K562 (cell line): ENCODE results near the gene EPHA4. TPM values are rescaled to one million over a fixed set of nuclear protein-coding genes. Genes with fewer than 3 reads are reported as not detected.

Experiments
- ATAC-seq: fragments of 200-7000 bp; cut with Tn5 transposase; 3 replicates; pipeline ENCODE4 v1.9.1; 2020; ENCODE audit warnings: moderate library complexity
- BruUV-seq: library from RNA; stranded (reverse); fragments of 400-500 nt; replicated peaks from 2 replicates; lab custom pipeline; 2021; lab: Mats Ljungman, UMichigan
- CTCF ChIA-PET: fragments of 300-600 bp; formaldehyde crosslinking; extraction: SDS; loops from one replicate; lab custom pipeline; 2021; ENCODE audit warnings: low intra/inter-chr PET ratio; lab: Yijun Ruan, JAX
- POLR2A ChIA-PET: fragments of 300-600, 350-650 bp; sonication (Branson Sonifier 250); formaldehyde crosslinking; extraction: SDS; loops from one replicate; lab custom pipeline; 2021; ENCODE audit warnings: antibody characterized with exemption, inconsistent platforms; lab: Yijun Ruan, JAX
- DNase-seq, 4 experiments: peaks; one replicate each; pipeline versions ENCODE4 v3.0.0 to v3.0.0-alpha.2; 2011 to 2018; ENCODE audit warnings: low spot score in 3 of 4, mixed read lengths in 3 of 4; ENCODE audit errors: extremely low read depth in 1 of 4
- FAIRE-seq: peaks from 2 replicates; lab custom pipeline; 2011; peaks lifted over from hg19 to GRCh38; lab: Jason Lieb, UNC
- H2AFZ ChIP-seq: 2 replicates; pipeline ENCODE4 v1.6.0; 2011; ENCODE audit warnings: low read depth, low read length, control low read depth, inconsistent platforms
- H3K27ac ChIP-seq: fragments of 200-600 bp; 3 replicates; pipeline ENCODE4 v1.8.0; 2011; ENCODE audit warnings: low read depth, mild to moderate bottlenecking, control low read depth, inconsistent platforms, low read length, moderate library complexity, mixed read lengths; ENCODE audit errors: extremely low read depth
- H3K27me3 ChIP-seq, 2 experiments: fragments of 300-600 bp in 1 of 2; 2 replicates in 1 of 2; 3 replicates in 1 of 2; pipeline versions ENCODE4 v1.6.0 to v1.8.0; 2011; ENCODE audit warnings: inconsistent platforms in 2 of 2, low read length in 2 of 2, mild to moderate bottlenecking in 1 of 2, mixed read lengths in 1 of 2, moderate library complexity in 1 of 2; ENCODE audit not compliant: control insufficient read depth in 2 of 2, insufficient read depth in 2 of 2
- H3K36me3 ChIP-seq: fragments of 300-600 bp; 3 replicates; pipeline ENCODE4 v1.8.0; 2011; ENCODE audit warnings: mild to moderate bottlenecking, low read length, inconsistent platforms; ENCODE audit not compliant: control insufficient read depth, insufficient read depth
- H3K4me1 ChIP-seq, 2 experiments: fragments of 200-600 bp in 1 of 2; replicated peaks in 1 of 2; 2 replicates in 1 of 2; 3 replicates in 1 of 2; pipeline versions ENCODE4 v1.5.1 to v1.8.0; 2011; ENCODE audit warnings: inconsistent platforms in 2 of 2, low read length in 2 of 2, mild to moderate bottlenecking in 1 of 2, mixed read lengths in 1 of 2, moderate library complexity in 1 of 2; ENCODE audit not compliant: control insufficient read depth in 2 of 2, insufficient read depth in 2 of 2
- H3K4me2 ChIP-seq: 2 replicates; pipeline ENCODE4 v1.6.1; 2011; ENCODE audit warnings: low read length, control low read depth, inconsistent platforms, mixed read lengths; ENCODE audit not compliant: insufficient read depth
- H3K4me3 ChIP-seq: fragments of 200-600 bp; sonication (generic), shearing (Covaris generic); 2 replicates; pipeline ENCODE4 v1.5.1; 2016; ENCODE audit warnings: control low read depth, inconsistent platforms
- H3K79me2 ChIP-seq: fragments of 200-600 bp; 3 replicates; pipeline ENCODE4 v1.8.0; 2011; ENCODE audit warnings: low read length, inconsistent platforms; ENCODE audit not compliant: control insufficient read depth, insufficient read depth
- H3K9ac ChIP-seq, 2 experiments: 2 replicates each; pipeline versions ENCODE4 v1.6.0 to v1.6.1; 2011; ENCODE audit warnings: low read depth in 2 of 2, low read length in 2 of 2, control low read depth in 1 of 2, inconsistent platforms in 1 of 2, mild to moderate bottlenecking in 1 of 2, mixed read lengths in 1 of 2; ENCODE audit not compliant: insufficient read depth in 1 of 2
- H3K9me1 ChIP-seq: one replicate; pipeline ENCODE4 v1.6.0; 2011; ENCODE audit warnings: inconsistent platforms, mild to moderate bottlenecking, low read length, moderate library complexity; ENCODE audit not compliant: control insufficient read depth, insufficient read depth
- H3K9me3 ChIP-seq: replicated peaks from 2 replicates; pipeline ENCODE4 v1.5.1; 2011; ENCODE audit warnings: low read depth, low read length, inconsistent platforms; ENCODE audit not compliant: control insufficient read depth, insufficient read depth
- H4K20me1 ChIP-seq: replicated peaks from 2 replicates; pipeline ENCODE4 v1.6.1; 2011; ENCODE audit warnings: low read length, inconsistent platforms, mixed read lengths; ENCODE audit not compliant: control insufficient read depth, insufficient read depth
- NFIX ChIP-seq: fragments of 250-450 bp; sonication (Bioruptor Pico); IDR thresholded peaks from 2 replicates; pipeline ENCODE4 v1.4.0; 2020; ENCODE audit warnings: low read depth, mild to moderate bottlenecking, moderate library complexity
- RAD21 ChIP-seq, 2 experiments: fragments of 250-450 bp in 1 of 2; fragments of 450-650 bp in 1 of 2; sonication (Bioruptor Pico) in 1 of 2; formaldehyde crosslinking in 1 of 2; IDR thresholded peaks in 1 of 2; conservative IDR thresholded peaks in 1 of 2; 2 replicates each; pipeline versions ENCODE4 v1.4.0 to v1.8.0; 2020 to 2022; ENCODE audit warnings: mild to moderate bottlenecking in 2 of 2, moderate library complexity in 1 of 2
- RBM22 ChIP-seq: fragments of 200-400 bp; formaldehyde crosslinking; IDR thresholded peaks from 2 replicates; pipeline ENCODE4 v1.6.1; 2018; ENCODE audit warnings: low read length, low read depth; ENCODE audit not compliant: poor library complexity, severe bottlenecking
- XRCC5 ChIP-seq: fragments of 200-400 bp; formaldehyde crosslinking; IDR thresholded peaks from 2 replicates; pipeline ENCODE4 v1.6.1; 2017; ENCODE audit warnings: low read depth, mild to moderate bottlenecking, low read length
- ZNF707 ChIP-seq: fragments of 250-450 bp; sonication (Bioruptor Pico); conservative IDR thresholded peaks from 2 replicates; pipeline ENCODE4 v1.8.0; 2022; ENCODE audit warnings: inconsistent platforms, mild to moderate bottlenecking, moderate library complexity
- WGBS: fragments of 100-300 bp; shearing (Covaris generic); methylation state at CpG from one replicate; pipeline ENCODE4 v1.1.6; 2016; ENCODE audit warnings: low coverage, mixed read lengths; ENCODE audit not compliant: insufficient coverage; ENCODE audit errors: missing lambda C conversion rate; 5-methylcytosine and 5-hydroxymethylcytosine counted together
- in situ Hi-C: fragments of 300-500 bp; cut with MboI; formaldehyde crosslinking; loops from 4 replicates; pipeline ENCODE4 v1.15.0; 2018; ENCODE audit warnings: inconsistent platforms, mixed read lengths
- intact Hi-C: fragments of 100-400 bp; cut with micrococcal nuclease; formaldehyde crosslinking; loops from 2 replicates; pipeline ENCODE4 v1.14.2; 2022
- polyA plus RNA-seq, 8 experiments: library from polyadenylated mRNA; depleted of rRNA in 4 of 8; stranded (reverse) in 5 of 8; unstranded in 3 of 8; fragments of >200 nt; fragmentation: Nextera tagmentation in 2 of 8; fragmentation: Illumina TruSeq in 1 of 8; extraction: Ambion mirVana in 2 of 8; extraction: Trizol in 1 of 8; gene quantifications; 2 replicates each; pipeline versions ENCODE4 v1.2.1 to v1.2.3, GENCODE V29; 2011 to 2014; ENCODE audit warnings: inconsistent platforms in 1 of 8, missing spikeins in 1 of 8
- total RNA-seq, 7 experiments: library from RNA; depleted of rRNA in 6 of 7; stranded (reverse); fragments of >200 nt in 6 of 7; fragmentation: Illumina TruSeq in 2 of 7; extraction: Trizol in 2 of 7; gene quantifications; 2 replicates each; pipeline versions ENCODE4 v1.2.1 to v1.2.3, GENCODE V29; 2011 to 2021; ENCODE audit warnings: low replicate concordance in 1 of 7
- TF ChIP-seq, protein P1 (sequence below): sonication (generic); formaldehyde crosslinking; IDR thresholded peaks from 2 replicates; pipeline ENCODE4 v1.8.1; 2023; ENCODE audit warnings: mild to moderate bottlenecking, missing genetic modification reagents

EPHA4 gene
- total and polyA plus RNA-seq, 9 of the 15 experiments (the other 6 are each of a cell fraction or from before 2014, with no cell fraction given), result 0.07 to 0.09 (median 0.07) TPM; not detected in 6

GRCh38 chr2:221455214-221455613, 116.9 kb downstream of the EPHA4 start:
- Histone ChIP-seq H2AFZ (no peak overlapping the region), H3K4me1 (no peaks in the 10 kb centered on the region), H3K4me2 (no peak overlapping the region), H3K9ac (no peak overlapping the region), H3K79me2 (no peaks in the 10 kb centered on the region), H3K4me3 (no peak overlapping the region), H4K20me1 (no peaks in the 10 kb centered on the region), H3K9me3 (no peaks in the 10 kb centered on the region), H3K27ac (no peak overlapping the region), H3K27me3 (no peaks in the 10 kb centered on the region), H3K9me1 (no peaks in the 10 kb centered on the region), H3K36me3 (no peaks in the 10 kb centered on the region)
- FAIRE-seq (no peak), DNase-seq (no peak), ATAC-seq (no peak)
- WGBS, result 0% methylated on average over 5 of the region's 6 CpGs
- POLR2A ChIA-PET, result interaction anchor here (0.7 to 1.1 kb wide), 2 partner anchors 9 to 10 kb away, joined by 3 read pairs; no protein-coding TSS in a partner anchor
- CTCF ChIA-PET, result no interaction called here
- TF ChIP-seq, protein P1, sequence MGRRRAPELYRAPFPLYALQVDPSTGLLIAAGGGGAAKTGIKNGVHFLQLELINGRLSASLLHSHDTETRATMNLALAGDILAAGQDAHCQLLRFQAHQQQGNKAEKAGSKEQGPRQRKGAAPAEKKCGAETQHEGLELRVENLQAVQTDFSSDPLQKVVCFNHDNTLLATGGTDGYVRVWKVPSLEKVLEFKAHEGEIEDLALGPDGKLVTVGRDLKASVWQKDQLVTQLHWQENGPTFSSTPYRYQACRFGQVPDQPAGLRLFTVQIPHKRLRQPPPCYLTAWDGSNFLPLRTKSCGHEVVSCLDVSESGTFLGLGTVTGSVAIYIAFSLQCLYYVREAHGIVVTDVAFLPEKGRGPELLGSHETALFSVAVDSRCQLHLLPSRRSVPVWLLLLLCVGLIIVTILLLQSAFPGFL (CRISPR knock-in tag), result no peak
- TF ChIP-seq NFIX (CRISPR knock-in tag) (no peak), ZNF707 (CRISPR knock-in tag) (no peak), XRCC5 (no peak), RBM22 (no peak), RAD21 (CRISPR knock-in tag; conservative IDR thresholded peaks at IDR 0.05 in 1 of 2, IDR thresholded peaks at IDR 0.05 in 1 of 2) (no peak)
- no TSS peak for BruUV-seq
- in situ Hi-C loops (no loop called here), intact Hi-C loops (no loop called here)
